ENCODE measurements around the gene MAGI2.

MAGI2 gene

GRCh38 chr7:78792006-78792405 lies 661.5 kb downstream of the MAGI2 start:
- no peak overlapping the region for H3K4me3 ChIP-seq (ENCODE audit: low read length)
- no peak for DNase-seq (ENCODE audit: low read depth, low spot score)

GRCh38 chr7:78788464-78788863 lies 665.0 kb downstream of the MAGI2 start:
- DNase-seq (ENCODE audit: low read depth, low spot score) = no peak
- H3K4me3 ChIP-seq (ENCODE audit: low read length) = no peak overlapping the region

- no peak for DNase-seq (ENCODE audit: low read depth, low spot score)
- H3K4me3 ChIP-seq (ENCODE audit: low read length) = no peak overlapping the region
Observed at GRCh38 chr7:78787854-78788253, 665.6 kb downstream of the MAGI2 start.

GRCh38 chr7:78786055-78786454 lies 667.4 kb downstream of the MAGI2 start:
- DNase-seq (ENCODE audit: low read depth, low spot score) = no peak
- no peak overlapping the region for H3K4me3 ChIP-seq (ENCODE audit: low read length)

GRCh38 chr7:78783179-78783962 lies 670.1 kb downstream of the MAGI2 start:
- no peak for DNase-seq (ENCODE audit: low read depth, low spot score)

GRCh38 chr7:78780560-78780959 lies 672.9 kb downstream of the MAGI2 start:
- no peak for DNase-seq (ENCODE audit: low read depth, low spot score)
- H3K4me3 ChIP-seq (ENCODE audit: low read length) = no peak overlapping the region

More at GRCh38 chr7:78783179-78783962, 670.1 kb downstream of the MAGI2 start:
- no peak overlapping the region for H3K4me3 ChIP-seq (ENCODE audit: low read length)

- no peak overlapping the region for H3K4me3 ChIP-seq (ENCODE audit: low read length)
- DNase-seq (ENCODE audit: low read depth, low spot score) = no peak
Observed at GRCh38 chr7:78779788-78780187, 673.7 kb downstream of the MAGI2 start.

GRCh38 chr7:78777829-78778228 lies 675.6 kb downstream of the MAGI2 start:
- no peak overlapping the region for H3K4me3 ChIP-seq (ENCODE audit: low read length)
- DNase-seq (ENCODE audit: low read depth, low spot score) = no peak

GRCh38 chr7:78770422-78771410 lies 682.8 kb downstream of the MAGI2 start:
- no peak for DNase-seq (ENCODE audit: low read depth, low spot score)
- H3K4me3 ChIP-seq (ENCODE audit: low read length) = no peak overlapping the region

- no peak for DNase-seq (ENCODE audit: low read depth, low spot score)
- no peak overlapping the region for H3K4me3 ChIP-seq (ENCODE audit: low read length)
Observed at GRCh38 chr7:78769481-78770101, 683.9 kb downstream of the MAGI2 start.

GRCh38 chr7:78768859-78769258 lies 684.6 kb downstream of the MAGI2 start:
- H3K4me3 ChIP-seq (ENCODE audit: low read length) = no peak overlapping the region
- no peak for DNase-seq (ENCODE audit: low read depth, low spot score)

GRCh38 chr7:78765943-78766729 lies 687.3 kb downstream of the MAGI2 start:
- no peak for DNase-seq (ENCODE audit: low read depth, low spot score)

GRCh38 chr7:78764571-78764970 lies 688.9 kb downstream of the MAGI2 start:
- no peak for DNase-seq (ENCODE audit: low read depth, low spot score)
- no peak overlapping the region for H3K4me3 ChIP-seq (ENCODE audit: low read length)

More at GRCh38 chr7:78765943-78766729, 687.3 kb downstream of the MAGI2 start:
- H3K4me3 ChIP-seq (ENCODE audit: low read length) = no peak overlapping the region

- no peak overlapping the region for H3K4me3 ChIP-seq (ENCODE audit: low read length)
- DNase-seq (ENCODE audit: low read depth, low spot score) = no peak
Observed at GRCh38 chr7:78762625-78763024, 690.8 kb downstream of the MAGI2 start.

GRCh38 chr7:78760620-78761355 lies 692.7 kb downstream of the MAGI2 start:
- no peak overlapping the region for H3K4me3 ChIP-seq (ENCODE audit: low read length)

GRCh38 chr7:78752554-78752953 lies 700.9 kb downstream of the MAGI2 start:
- H3K4me3 ChIP-seq (ENCODE audit: low read length) = no peak overlapping the region
- DNase-seq (ENCODE audit: low read depth, low spot score) = no peak

More at GRCh38 chr7:78760620-78761355, 692.7 kb downstream of the MAGI2 start:
- no peak for DNase-seq (ENCODE audit: low read depth, low spot score)

- no peak for DNase-seq (ENCODE audit: low read depth, low spot score)
- H3K4me3 ChIP-seq (ENCODE audit: low read length) = no peak overlapping the region
Observed at GRCh38 chr7:78751253-78751652, 702.2 kb downstream of the MAGI2 start.

- no peak for DNase-seq (ENCODE audit: low read depth, low spot score)
- H3K4me3 ChIP-seq (ENCODE audit: low read length) = no peak overlapping the region
Observed at GRCh38 chr7:78749052-78749746, 704.3 kb downstream of the MAGI2 start.

Data from Jurkat, Clone E6-1 (cell line).